Fibroblast of lung (primary cell): ENCODE data around the gene USP8.

ENCODE experiments used
- CTCF ChIP-seq, 2 donors: IDR thresholded peaks in 1 of 2; conservative IDR thresholded peaks in 1 of 2; 1 replicate in 1 of 2; 2 replicates in 1 of 2; pipeline ENCODE4 v1.5.1; 2011 to 2012; ENCODE audit warnings: low read length in 2 of 2, control low read depth in 1 of 2, inconsistent platforms in 1 of 2, low read depth in 1 of 2, mild to moderate bottlenecking in 1 of 2
- EZH2 ChIP-seq: IDR thresholded peaks from 2 replicates; pipeline ENCODE4 v1.5.1; 2012; ENCODE audit warnings: low read length, control low read depth, mild to moderate bottlenecking; ENCODE audit errors: missing control alignments

- TF ChIP-seq CTCF (conservative IDR thresholded peaks at IDR 0.05 in 1 of 2, IDR thresholded peaks at IDR 0.05 in 1 of 2; ENCODE audit: low read depth in 1 of 2, low read length in 2 of 2) (no peak), EZH2 (no peak)
Measured at GRCh38 chr15:50435772-50436171, 11.6 kb downstream of the USP8 start.
